Natural killer cell (primary cell): Measurements from ENCODE around the gene CENPC. TPM values are rescaled to one million over a fixed set of nuclear protein-coding genes. Genes with fewer than 3 reads are reported as not detected.
A peak's percentile ranks its signal among the peaks of the same experiment; 100 is the strongest.

Experiments used
- ATAC-seq, 3 donors: fragments of 150-1000 bp in 2 of 3; fragments of 200-7000 bp in 1 of 3; cut with Tn5 transposase; 1 replicate in 1 of 3; 2 replicates in 2 of 3; pipeline ENCODE4 v1.10.0; 2021; ENCODE audit warnings: mild to moderate bottlenecking in 2 of 3, moderate library complexity in 2 of 3
- DNase-seq, 2 donors: peaks; one replicate each; pipeline versions ENCODE4 v3.0.0 to v3.0.0-alpha.2; 2013 to 2021; ENCODE audit warnings: mixed read lengths in 1 of 2
- H3K27ac ChIP-seq: one replicate; pipeline ENCODE4 v1.5.1; 2013; ENCODE audit warnings: mild to moderate bottlenecking, low read length
- H3K27me3 ChIP-seq: one replicate; pipeline ENCODE4 v1.6.1; 2013; ENCODE audit warnings: low read length; ENCODE audit not compliant: control insufficient read depth, insufficient read depth
- H3K36me3 ChIP-seq: one replicate; pipeline ENCODE4 v1.6.1; 2013; ENCODE audit warnings: low read length; ENCODE audit not compliant: control insufficient read depth, insufficient read depth
- H3K4me1 ChIP-seq: one replicate; pipeline ENCODE4 v1.6.1; 2013; ENCODE audit warnings: low read length; ENCODE audit not compliant: control insufficient read depth, insufficient read depth
- H3K4me3 ChIP-seq: one replicate; pipeline ENCODE4 v1.5.1; 2013; ENCODE audit warnings: low read length
- H3K9me3 ChIP-seq: one replicate; pipeline ENCODE4 v1.6.1; 2013; ENCODE audit warnings: low read length; ENCODE audit not compliant: control insufficient read depth, insufficient read depth
- H3K27ac Mint-ChIP-seq, 2 donors: one replicate each; pipeline ENCODE4 v1.8.0; 2022; ENCODE audit warnings: mild to moderate bottlenecking in 2 of 2, mixed read lengths in 2 of 2, moderate library complexity in 1 of 2
- H3K27me3 Mint-ChIP-seq, 2 donors: one replicate each; pipeline ENCODE4 v1.8.0; 2022; ENCODE audit warnings: low read depth in 2 of 2, mixed read lengths in 2 of 2
- H3K36me3 Mint-ChIP-seq: one replicate; pipeline ENCODE4 v1.8.0; 2022; ENCODE audit warnings: mixed read lengths
- H3K4me1 Mint-ChIP-seq, 2 donors: one replicate each; pipeline ENCODE4 v1.8.0; 2022; ENCODE audit warnings: mixed read lengths in 2 of 2
- H3K4me3 Mint-ChIP-seq: one replicate; pipeline ENCODE4 v1.8.0; 2022; ENCODE audit warnings: mild to moderate bottlenecking, moderate library complexity, mixed read lengths
- H3K9me3 Mint-ChIP-seq, 2 donors: one replicate each; pipeline ENCODE4 v1.8.0; 2022; ENCODE audit warnings: mixed read lengths in 2 of 2
- CTCF ChIP-seq: fragments of 200-600 bp; IDR thresholded peaks from one replicate; pipeline ENCODE4 v1.8.0; 2022; ENCODE audit warnings: antibody characterized with exemption
- WGBS: methylation state at CpG from one replicate; pipeline ENCODE4 v1.1.7; 2013; ENCODE audit warnings: missing lambda C conversion rate; ENCODE audit not compliant: insufficient coverage; 5-methylcytosine and 5-hydroxymethylcytosine counted together
- intact Hi-C: fragments of 100-400 bp; cut with micrococcal nuclease; formaldehyde crosslinking; loops from one replicate; pipeline ENCODE4 v1.14.2; 2022
- total RNA-seq, 4 donors: library from RNA; stranded (reverse); fragments of 120-200 nt in 1 of 4; gene quantifications; one replicate each; pipeline versions ENCODE4 v1.2.3 to v1.2.4, GENCODE V29; 2013 to 2022

Gene CENPC
- total RNA-seq, 3 donors from 2014 or later (not counting 1 experiment from before 2014, with no cell fraction given): 78.6 to 93.6 (median 91.1) TPM

DNA sequence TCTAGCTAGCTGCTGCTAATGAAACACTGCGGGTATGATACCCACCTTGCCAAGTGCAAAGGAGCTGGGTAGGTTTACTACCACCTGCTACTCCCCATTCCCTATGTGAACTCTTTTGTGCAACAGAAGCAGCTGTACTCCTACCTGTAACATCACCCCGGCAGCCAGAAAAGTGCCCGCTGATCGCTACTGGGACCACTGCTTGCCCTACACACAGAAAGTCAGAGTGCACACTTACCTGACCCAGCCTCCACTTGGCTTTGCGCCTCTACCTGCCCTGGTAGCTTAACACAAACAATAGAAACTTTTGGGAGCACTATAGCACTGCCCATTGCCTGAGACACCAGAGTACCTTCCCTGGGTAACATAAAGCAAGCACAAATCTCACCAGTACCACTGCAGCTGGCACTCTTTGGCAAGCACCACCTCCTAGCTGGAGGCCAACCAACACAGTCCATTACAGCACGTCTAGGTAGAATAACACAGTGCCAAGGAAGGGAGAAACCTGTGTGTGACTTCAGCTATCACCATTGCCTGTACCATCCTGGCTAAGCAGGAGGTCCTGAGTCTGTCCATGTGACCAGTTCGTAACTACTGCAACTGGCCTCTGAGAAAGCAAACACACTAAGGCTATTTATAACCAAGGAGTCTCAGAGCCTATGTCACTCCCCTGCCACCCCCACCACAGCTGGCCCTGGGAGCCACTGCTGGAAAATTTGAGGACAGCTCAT is 80.1 kb downstream of the CENPC start:
- no peak overlapping the region for H3K4me3 ChIP-seq
- no peaks in the 10 kb centered on the region for H3K27me3 ChIP-seq
- no peaks in the 10 kb centered on the region for H3K36me3 Mint-ChIP-seq
- no peaks in the 10 kb centered on the region for H3K9me3 ChIP-seq
- peaks cover 26% of the 10 kb centered on the region for H3K36me3 ChIP-seq
- H3K4me1 ChIP-seq: no peaks in the 10 kb centered on the region
- no peak overlapping the region for H3K27ac ChIP-seq
- H3K9me3 Mint-ChIP-seq: no peaks in the 10 kb centered on the region
- H3K4me3 Mint-ChIP-seq: no peak overlapping the region
- no peak for DNase-seq
- WGBS: 97% methylated on average over 7 of the region's 7 CpGs
- peaks cover 8 to 20% of the 10 kb centered on the region in 2 donors for H3K4me1 Mint-ChIP-seq
- ATAC-seq: peak in 1 of 3 donors; percentile 11
- no peak overlapping the region for H3K27ac Mint-ChIP-seq
- intact Hi-C loops: no loop called here
- TF ChIP-seq CTCF: no peak
- no peaks in the 10 kb centered on the region for H3K27me3 Mint-ChIP-seq

GRCh38 chr4:67460574-67460973 is 84.7 kb downstream of the CENPC start:
- Mint-ChIP-seq H3K27ac (no peak overlapping the region), H3K9me3 (no peaks in the 10 kb centered on the region), H3K4me3 (no peak overlapping the region), H3K36me3 (no peaks in the 10 kb centered on the region), H3K4me1 (peaks cover 8 to 20% of the 10 kb centered on the region in 2 donors), H3K27me3 (no peaks in the 10 kb centered on the region)
- intact Hi-C loops: no loop called here
- H3K4me1 ChIP-seq: no peaks in the 10 kb centered on the region
- no peak overlapping the region for H3K27ac ChIP-seq
- no peaks in the 10 kb centered on the region for H3K9me3 ChIP-seq
- peaks cover 16% of the 10 kb centered on the region for H3K36me3 ChIP-seq
- no peaks in the 10 kb centered on the region for H3K27me3 ChIP-seq
- WGBS: 92% methylated on average over 2 of the region's 2 CpGs
- no peak for TF ChIP-seq CTCF
- no peak overlapping the region for H3K4me3 ChIP-seq
- ATAC-seq (no peak), DNase-seq (no peak)

GRCh38 chr4:67459164-67459563 is 86.1 kb downstream of the CENPC start:
- H3K9me3 ChIP-seq: no peaks in the 10 kb centered on the region
- WGBS: 100% methylated on average over 1 of the region's 3 CpGs
- H3K4me3 ChIP-seq: no peak overlapping the region
- H3K36me3 ChIP-seq: peaks cover 16% of the 10 kb centered on the region
- no peaks in the 10 kb centered on the region for H3K27me3 ChIP-seq
- Mint-ChIP-seq H3K4me1 (peaks cover 0 to 17% of the 10 kb centered on the region in 2 donors), H3K9me3 (no peaks in the 10 kb centered on the region), H3K4me3 (no peak overlapping the region), H3K27me3 (no peaks in the 10 kb centered on the region), H3K36me3 (peaks cover 4% of the 10 kb centered on the region), H3K27ac (no peak overlapping the region)
- no peaks in the 10 kb centered on the region for H3K4me1 ChIP-seq
- H3K27ac ChIP-seq: no peak overlapping the region
- TF ChIP-seq CTCF: no peak
- ATAC-seq (no peak), DNase-seq (no peak)
- intact Hi-C loops: no loop called here
